CD14-positive monocyte (primary cell): ENCODE results near the gene PHLPP1. TPM values are rescaled to one million over a fixed set of nuclear protein-coding genes. Genes with fewer than 3 reads are reported as not detected.

ENCODE experiments used
- DNase-seq, 3 donors: peaks; one replicate each; pipeline ENCODE4 v3.0.0-alpha.2; 2011 to 2022
- H2AFZ ChIP-seq: 2 replicates; pipeline ENCODE4 v1.6.0; 2012; ENCODE audit warnings: mild to moderate bottlenecking, low read depth, low read length, inconsistent platforms; ENCODE audit not compliant: insufficient read depth, poor library complexity, severe bottlenecking
- H3K27ac ChIP-seq, 2 donors: 1 replicate in 1 of 2; 2 replicates in 1 of 2; pipeline ENCODE4 v1.5.1; 2012 to 2013; ENCODE audit warnings: low read length in 2 of 2, control low read depth in 1 of 2, inconsistent platforms in 1 of 2, low read depth in 1 of 2, mild to moderate bottlenecking in 1 of 2
- H3K27me3 ChIP-seq, 2 donors: one replicate each; pipeline versions ENCODE4 v1.6.0 to v1.6.1; 2011 to 2013; ENCODE audit warnings: low read length in 2 of 2; ENCODE audit not compliant: control insufficient read depth in 2 of 2, insufficient read depth in 2 of 2
- H3K36me3 ChIP-seq, 2 donors: replicated peaks in 1 of 2; 1 replicate in 1 of 2; 2 replicates in 1 of 2; pipeline versions ENCODE4 v1.5.1 to v1.6.1; 2012 to 2013; ENCODE audit warnings: low read length in 2 of 2, control low read depth in 1 of 2, inconsistent platforms in 1 of 2, mild to moderate bottlenecking in 1 of 2; ENCODE audit not compliant: insufficient read depth in 2 of 2, control insufficient read depth in 1 of 2
- H3K4me1 ChIP-seq, 2 donors: 1 replicate in 1 of 2; 2 replicates in 1 of 2; pipeline versions ENCODE4 v1.5.1 to v1.6.1; 2012 to 2013; ENCODE audit warnings: low read length in 2 of 2, control low read depth in 1 of 2, inconsistent platforms in 1 of 2, mild to moderate bottlenecking in 1 of 2, moderate library complexity in 1 of 2; ENCODE audit not compliant: insufficient read depth in 2 of 2, control insufficient read depth in 1 of 2
- H3K4me2 ChIP-seq: replicated peaks from 2 replicates; pipeline ENCODE3; 2012; ENCODE audit warnings: low read length, moderate library complexity, mild to moderate bottlenecking; ENCODE audit not compliant: poor library complexity, severe bottlenecking; ENCODE audit errors: extremely low read depth
- H3K4me3 ChIP-seq, 3 experiments: fragments of 200-600 bp in 1 of 3; sonication (generic) in 1 of 3; replicated peaks in 1 of 3; 1 replicate in 2 of 3; 2 replicates in 1 of 3; pipeline ENCODE4 v1.5.1; 2011 to 2013; ENCODE audit warnings: low read length in 3 of 3, mild to moderate bottlenecking in 3 of 3, control low read depth in 2 of 3, low read depth in 2 of 3, inconsistent platforms in 1 of 3, moderate library complexity in 1 of 3
- H3K79me2 ChIP-seq: 2 replicates; pipeline ENCODE4 v1.6.0; 2012; ENCODE audit warnings: mild to moderate bottlenecking, control low read depth, inconsistent platforms, low read length, moderate library complexity; ENCODE audit not compliant: insufficient read depth
- H3K9ac ChIP-seq: 2 replicates; pipeline ENCODE4 v1.6.0; 2017; ENCODE audit warnings: low read length, mild to moderate bottlenecking; ENCODE audit not compliant: insufficient read depth, poor library complexity, severe bottlenecking
- H3K9me3 ChIP-seq, 2 donors: replicated peaks in 1 of 2; 1 replicate in 1 of 2; 2 replicates in 1 of 2; pipeline versions ENCODE4 v1.5.1 to v1.6.1; 2012 to 2013; ENCODE audit warnings: low read length in 2 of 2, control low read depth in 1 of 2; ENCODE audit not compliant: control insufficient read depth in 1 of 2, insufficient read depth in 1 of 2
- H4K20me1 ChIP-seq: 2 replicates; pipeline ENCODE4 v1.6.0; 2012; ENCODE audit warnings: mild to moderate bottlenecking, low read length, control low read depth, moderate library complexity; ENCODE audit not compliant: insufficient read depth
- H3K27ac Mint-ChIP-seq, 7 donors: one replicate each; pipeline ENCODE4 v1.8.0; 2020; ENCODE audit warnings: mild to moderate bottlenecking in 7 of 7, mixed read lengths in 7 of 7, moderate library complexity in 6 of 7, inconsistent platforms in 2 of 7
- H3K27me3 Mint-ChIP-seq, 3 donors: one replicate each; pipeline ENCODE4 v1.8.0; 2021 to 2022; ENCODE audit warnings: low read depth in 3 of 3, mild to moderate bottlenecking in 3 of 3, mixed read lengths in 3 of 3, moderate library complexity in 3 of 3, inconsistent platforms in 1 of 3
- H3K36me3 Mint-ChIP-seq, 2 donors: one replicate each; pipeline ENCODE4 v1.8.0; 2020; ENCODE audit warnings: mixed read lengths in 2 of 2, inconsistent platforms in 1 of 2, mild to moderate bottlenecking in 1 of 2
- H3K4me1 Mint-ChIP-seq: one replicate; pipeline ENCODE4 v1.8.0; 2020; ENCODE audit warnings: mild to moderate bottlenecking, mixed read lengths
- H3K4me3 Mint-ChIP-seq, 2 donors: one replicate each; pipeline ENCODE4 v1.8.0; 2020; ENCODE audit warnings: mild to moderate bottlenecking in 2 of 2, mixed read lengths in 2 of 2, moderate library complexity in 1 of 2
- H3K9me3 Mint-ChIP-seq, 7 donors: one replicate each; pipeline ENCODE4 v1.8.0; 2020 to 2022; ENCODE audit warnings: mixed read lengths in 7 of 7, mild to moderate bottlenecking in 6 of 7, moderate library complexity in 6 of 7, inconsistent platforms in 2 of 7
- WGBS: methylation state at CpG from one replicate; pipeline ENCODE4 v1.1.5; 2013; ENCODE audit warnings: missing lambda C conversion rate; ENCODE audit not compliant: insufficient coverage; 5-methylcytosine and 5-hydroxymethylcytosine counted together
- intact Hi-C, 2 donors: fragments of 100-400 bp; cut with micrococcal nuclease; formaldehyde crosslinking; loops; one replicate each; pipeline versions ENCODE4 v1.15.0 to v1.15.1; 2023
- polyA plus RNA-seq, 3 donors: library from polyadenylated mRNA; depleted of rRNA in 1 of 3; unstranded in 2 of 3; stranded (reverse) in 1 of 3; fragments of 300-500 nt in 2 of 3; fragments of >200 nt in 1 of 3; fragmentation: Illumina TruSeq in 2 of 3; gene quantifications; 1 replicate in 2 of 3; 2 replicates in 1 of 3; pipeline ENCODE4 v1.2.3, GENCODE V29; 2012 to 2021
- TF ChIP-seq, protein P1 (sequence below): fragments of 200-600 bp; IDR thresholded peaks from one replicate; pipeline ENCODE4 v1.8.0; 2022; ENCODE audit warnings: antibody characterized with exemption, mild to moderate bottlenecking

PHLPP1 gene
- polyA plus RNA-seq, 3 donors, result 0.04 to 2.0 (median 0.55) TPM

GRCh38 chr18:62878305-62878704 is 163.0 kb downstream of the PHLPP1 start:
- H3K79me2 ChIP-seq, result no peaks in the 10 kb centered on the region
- H3K4me2 ChIP-seq, result no peak overlapping the region
- no peak overlapping the region for H3K27ac ChIP-seq
- H3K27ac Mint-ChIP-seq, result no peak overlapping the region
- no peaks in the 10 kb centered on the region for H3K27me3 ChIP-seq
- WGBS, result no CpG with 5 or more reads among the region's 3 CpGs
- no peak overlapping the region for H3K9ac ChIP-seq
- H3K36me3 Mint-ChIP-seq, result peaks cover 0 to 2% of the 10 kb centered on the region in 2 donors
- no peak for DNase-seq
- H3K36me3 ChIP-seq, result no peaks in the 10 kb centered on the region
- H3K9me3 Mint-ChIP-seq, result no peaks in the 10 kb centered on the region
- H3K4me3 Mint-ChIP-seq, result no peak overlapping the region
- TF ChIP-seq, protein P1, sequence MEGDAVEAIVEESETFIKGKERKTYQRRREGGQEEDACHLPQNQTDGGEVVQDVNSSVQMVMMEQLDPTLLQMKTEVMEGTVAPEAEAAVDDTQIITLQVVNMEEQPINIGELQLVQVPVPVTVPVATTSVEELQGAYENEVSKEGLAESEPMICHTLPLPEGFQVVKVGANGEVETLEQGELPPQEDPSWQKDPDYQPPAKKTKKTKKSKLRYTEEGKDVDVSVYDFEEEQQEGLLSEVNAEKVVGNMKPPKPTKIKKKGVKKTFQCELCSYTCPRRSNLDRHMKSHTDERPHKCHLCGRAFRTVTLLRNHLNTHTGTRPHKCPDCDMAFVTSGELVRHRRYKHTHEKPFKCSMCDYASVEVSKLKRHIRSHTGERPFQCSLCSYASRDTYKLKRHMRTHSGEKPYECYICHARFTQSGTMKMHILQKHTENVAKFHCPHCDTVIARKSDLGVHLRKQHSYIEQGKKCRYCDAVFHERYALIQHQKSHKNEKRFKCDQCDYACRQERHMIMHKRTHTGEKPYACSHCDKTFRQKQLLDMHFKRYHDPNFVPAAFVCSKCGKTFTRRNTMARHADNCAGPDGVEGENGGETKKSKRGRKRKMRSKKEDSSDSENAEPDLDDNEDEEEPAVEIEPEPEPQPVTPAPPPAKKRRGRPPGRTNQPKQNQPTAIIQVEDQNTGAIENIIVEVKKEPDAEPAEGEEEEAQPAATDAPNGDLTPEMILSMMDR, result no peak
- H3K4me1 ChIP-seq, result no peaks in the 10 kb centered on the region
- H2AFZ ChIP-seq, result no peak overlapping the region
- intact Hi-C loops, result no loop called here
- peaks cover 0 to 3% (median 2%) of the 10 kb centered on the region in 3 donors for H3K27me3 Mint-ChIP-seq
- no peaks in the 10 kb centered on the region for H3K9me3 ChIP-seq
- no peaks in the 10 kb centered on the region for H3K4me1 Mint-ChIP-seq
- no peak overlapping the region for H3K4me3 ChIP-seq
- H4K20me1 ChIP-seq, result no peaks in the 10 kb centered on the region

- H3K9me3 Mint-ChIP-seq, result no peaks in the 10 kb centered on the region
- no peak overlapping the region for H3K4me3 ChIP-seq
These were observed 164.7 kb downstream of the PHLPP1 start for GRCh38 chr18:62880034-62880433.

More at GRCh38 chr18:62880034-62880433, 164.7 kb downstream of the PHLPP1 start:
- Histone ChIP-seq H3K4me1 (no peaks in the 10 kb centered on the region), H3K27me3 (no peaks in the 10 kb centered on the region), H4K20me1 (no peaks in the 10 kb centered on the region), H3K79me2 (no peaks in the 10 kb centered on the region), H3K9ac (no peak overlapping the region), H3K36me3 (no peaks in the 10 kb centered on the region), H2AFZ (no peak overlapping the region), H3K27ac (no peak overlapping the region), H3K9me3 (no peaks in the 10 kb centered on the region), H3K4me2 (no peak overlapping the region)
- H3K36me3 Mint-ChIP-seq, result peaks cover 0 to 2% of the 10 kb centered on the region in 2 donors
- peaks cover 0 to 1% (median 0%) of the 10 kb centered on the region in 3 donors for H3K27me3 Mint-ChIP-seq
- intact Hi-C loops, result loop anchor here in 1 of 2 donors (10.0 kb wide), 1 partner anchor 65 kb away; no protein-coding TSS in a partner anchor
- peaks cover 2% of the 10 kb centered on the region for H3K4me1 Mint-ChIP-seq
- no peak overlapping the region for H3K27ac Mint-ChIP-seq
- H3K4me3 Mint-ChIP-seq, result no peak overlapping the region
- WGBS, result no CpG with 5 or more reads among the region's 1 CpG
- DNase-seq, result no peak
- TF ChIP-seq, protein P1, result no peak
